Keratinocyte (primary cell): Measurements from ENCODE around the gene XIRP2. TPM values are rescaled to one million over a fixed set of nuclear protein-coding genes. Genes with fewer than 3 reads are reported as not detected.

ENCODE experiments used
- DNase-seq: peaks from one replicate; pipeline ENCODE4 v3.0.0-alpha.2; 2011; ENCODE audit warnings: low read depth, missing footprints, low spot score
- FAIRE-seq: peaks from 2 replicates; lab custom pipeline; 2011; peaks lifted over from hg19 to GRCh38; lab: Jason Lieb, UNC
- H2AFZ ChIP-seq: 2 replicates; pipeline ENCODE4 v1.6.0; 2012; ENCODE audit warnings: low read length, control low read depth, inconsistent platforms; ENCODE audit not compliant: control insufficient read depth
- H3K27ac ChIP-seq: 2 replicates; pipeline ENCODE4 v1.5.1; 2011; ENCODE audit warnings: low read length; ENCODE audit not compliant: control insufficient read depth, insufficient read depth
- H3K27me3 ChIP-seq: 3 replicates; pipeline ENCODE4 v1.6.0; 2011; ENCODE audit warnings: low read length; ENCODE audit not compliant: control insufficient read depth, insufficient read depth; ENCODE audit errors: extremely low read depth
- H3K36me3 ChIP-seq, 2 experiments: 2 replicates in 1 of 2; 3 replicates in 1 of 2; pipeline ENCODE4 v1.5.1; 2011; ENCODE audit warnings: low read length in 2 of 2, mild to moderate bottlenecking in 1 of 2; ENCODE audit not compliant: control insufficient read depth in 2 of 2, insufficient read depth in 2 of 2; ENCODE audit errors: extremely low read depth in 1 of 2
- H3K4me1 ChIP-seq: 3 replicates; pipeline ENCODE4 v1.5.1; 2011; ENCODE audit warnings: low read length; ENCODE audit not compliant: control insufficient read depth, insufficient read depth; ENCODE audit errors: extremely low read depth
- H3K4me2 ChIP-seq: 3 replicates; pipeline ENCODE4 v1.6.0; 2011; ENCODE audit warnings: low read depth, low read length; ENCODE audit not compliant: control insufficient read depth, insufficient read depth; ENCODE audit errors: extremely low read depth
- H3K4me3 ChIP-seq, 3 experiments: fragments of 200-600 bp in 1 of 3; sonication (generic) in 1 of 3; 2 replicates in 2 of 3; 3 replicates in 1 of 3; pipeline ENCODE4 v1.5.1; 2011 to 2016; ENCODE audit warnings: low read length in 3 of 3, mild to moderate bottlenecking in 3 of 3, control low read depth in 2 of 3, inconsistent platforms in 1 of 3, low read depth in 1 of 3, mixed read lengths in 1 of 3, mixed run types in 1 of 3, moderate library complexity in 1 of 3; ENCODE audit not compliant: control insufficient read depth in 2 of 3, insufficient read depth in 2 of 3; ENCODE audit errors: extremely low read depth in 1 of 3
- H3K79me2 ChIP-seq: 2 replicates; pipeline ENCODE4 v1.6.0; 2012; ENCODE audit warnings: low read length; ENCODE audit not compliant: control insufficient read depth, insufficient read depth
- H3K9ac ChIP-seq: 3 replicates; pipeline ENCODE4 v1.6.0; 2011; ENCODE audit warnings: low read length; ENCODE audit not compliant: control insufficient read depth, insufficient read depth; ENCODE audit errors: extremely low read depth
- H3K9me1 ChIP-seq: 3 replicates; pipeline ENCODE4 v1.6.0; 2011; ENCODE audit warnings: low read length; ENCODE audit not compliant: control insufficient read depth, insufficient read depth; ENCODE audit errors: extremely low read depth
- H3K9me3 ChIP-seq: 2 replicates; pipeline ENCODE4 v1.5.1; 2012; ENCODE audit warnings: low read depth, low read length; ENCODE audit not compliant: control insufficient read depth
- H4K20me1 ChIP-seq: 3 replicates; pipeline ENCODE4 v1.6.0; 2011; ENCODE audit warnings: low read length; ENCODE audit not compliant: control insufficient read depth, insufficient read depth; ENCODE audit errors: extremely low read depth
- CTCF ChIP-seq, 3 experiments: IDR thresholded peaks in 1 of 3; conservative IDR thresholded peaks in 1 of 3; optimal IDR thresholded peaks in 1 of 3; 2 replicates in 2 of 3; 3 replicates in 1 of 3; pipeline versions ENCODE3 to v1.5.1; 2011; ENCODE audit warnings: low read length in 3 of 3, mild to moderate bottlenecking in 3 of 3, moderate library complexity in 2 of 3, control low read depth in 1 of 3, inconsistent platforms in 1 of 3; ENCODE audit not compliant: insufficient read depth in 2 of 3; ENCODE audit errors: extremely low read depth in 1 of 3
- EZH2 ChIP-seq: IDR thresholded peaks from one replicate; pipeline ENCODE4 v1.6.1; 2012; ENCODE audit warnings: inconsistent platforms, mild to moderate bottlenecking, low read length, moderate library complexity
- dilution Hi-C: fragments of 300-500 bp; cut with MboI; formaldehyde crosslinking; loops from one replicate; pipeline ENCODE4 v1.7.0; 2020; ENCODE audit warnings: low sequenced_read_pairs; ENCODE audit not compliant: extremely low pct_ligation_motif_present
- polyA plus RNA-seq, 5 experiments: library from polyadenylated mRNA; depleted of rRNA in 3 of 5; stranded (reverse) in 3 of 5; stranded (forward) in 1 of 5; unstranded in 1 of 5; fragments of >200 nt; gene quantifications; 1 replicate in 1 of 5; 2 replicates in 3 of 5; 3 replicates in 1 of 5; pipeline versions ENCODE4 v1.2.1 to v1.2.3, GENCODE V29; 2011 to 2012; ENCODE audit warnings: missing spikeins in 2 of 5, low read depth in 1 of 5, low replicate concordance in 1 of 5

XIRP2 gene
- polyA plus RNA-seq, 1 donor (not counting 4 experiments of a cell fraction or from before 2014, with no cell fraction given) = 0.01 TPM

GRCh38 chr2:166960702-166961270 is 72.5 kb downstream of the XIRP2 start:
- no peaks in the 10 kb centered on the region for H3K4me1 ChIP-seq
- dilution Hi-C loops = no loop called here
- H4K20me1 ChIP-seq = no peaks in the 10 kb centered on the region
- no peaks in the 10 kb centered on the region for H3K9me3 ChIP-seq
- H3K79me2 ChIP-seq = no peaks in the 10 kb centered on the region
- no peak overlapping the region for H3K9ac ChIP-seq
- TF ChIP-seq EZH2 (no peak), CTCF (optimal IDR thresholded peaks at IDR 0.05 in 1 of 3, IDR thresholded peaks at IDR 0.05 in 1 of 3, conservative IDR thresholded peaks at IDR 0.05 in 1 of 3; ENCODE audit: extremely low read depth in 1 of 3, insufficient read depth in 2 of 3, low read length in 3 of 3) (no peak)
- no peaks in the 10 kb centered on the region for H3K36me3 ChIP-seq
- H3K4me2 ChIP-seq = no peak overlapping the region
- no peak overlapping the region for H3K27ac ChIP-seq
- FAIRE-seq = no peak
- no peaks in the 10 kb centered on the region for H3K27me3 ChIP-seq
- DNase-seq = no peak
- H3K4me3 ChIP-seq = no peak overlapping the region
- no peak overlapping the region for H2AFZ ChIP-seq
- no peaks in the 10 kb centered on the region for H3K9me1 ChIP-seq

GRCh38 chr2:166961933-166962332 is 73.7 kb downstream of the XIRP2 start:
- DNase-seq (no peak), FAIRE-seq (no peak)
- no peak overlapping the region for H3K9ac ChIP-seq
- no peaks in the 10 kb centered on the region for H4K20me1 ChIP-seq
- no peaks in the 10 kb centered on the region for H3K9me3 ChIP-seq
- H3K4me3 ChIP-seq = no peak overlapping the region
- no peak overlapping the region for H3K27ac ChIP-seq
- H3K4me1 ChIP-seq = no peaks in the 10 kb centered on the region
- no peak overlapping the region for H3K4me2 ChIP-seq
- TF ChIP-seq CTCF (optimal IDR thresholded peaks at IDR 0.05 in 1 of 3, IDR thresholded peaks at IDR 0.05 in 1 of 3, conservative IDR thresholded peaks at IDR 0.05 in 1 of 3; ENCODE audit: extremely low read depth in 1 of 3, insufficient read depth in 2 of 3, low read length in 3 of 3) (no peak), EZH2 (no peak)
- no peaks in the 10 kb centered on the region for H3K27me3 ChIP-seq
- dilution Hi-C loops = no loop called here
- H3K79me2 ChIP-seq = no peaks in the 10 kb centered on the region
- H3K9me1 ChIP-seq = no peaks in the 10 kb centered on the region
- no peak overlapping the region for H2AFZ ChIP-seq
- H3K36me3 ChIP-seq = no peaks in the 10 kb centered on the region
